Amniotic stem cell (primary cell): ENCODE results near the gene ARL15.

Source experiments
- DNase-seq: peaks from one replicate; lab custom pipeline; 2025; lab: John Stamatoyannopoulos, UW

Gene ARL15

DNA sequence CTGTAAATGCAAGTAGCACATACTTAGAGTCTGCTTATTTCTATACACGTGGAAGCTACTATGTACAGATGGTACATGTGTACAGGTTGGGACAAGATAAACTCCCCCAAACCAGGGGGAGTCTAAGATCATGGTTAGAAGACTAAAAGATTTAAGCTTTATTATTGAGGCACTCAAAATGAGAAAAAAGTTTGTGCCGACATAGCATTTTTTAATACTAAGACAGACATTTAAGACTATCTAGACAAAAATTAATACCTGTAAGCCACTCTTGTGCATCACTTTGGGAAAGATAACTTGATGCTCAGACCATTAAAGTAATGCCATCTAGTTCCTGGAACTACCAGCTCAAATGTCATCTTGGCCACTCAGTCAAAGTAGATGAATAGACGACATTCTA, 279.4 kb downstream of the ARL15 start:
- no peak for DNase-seq

DNA sequence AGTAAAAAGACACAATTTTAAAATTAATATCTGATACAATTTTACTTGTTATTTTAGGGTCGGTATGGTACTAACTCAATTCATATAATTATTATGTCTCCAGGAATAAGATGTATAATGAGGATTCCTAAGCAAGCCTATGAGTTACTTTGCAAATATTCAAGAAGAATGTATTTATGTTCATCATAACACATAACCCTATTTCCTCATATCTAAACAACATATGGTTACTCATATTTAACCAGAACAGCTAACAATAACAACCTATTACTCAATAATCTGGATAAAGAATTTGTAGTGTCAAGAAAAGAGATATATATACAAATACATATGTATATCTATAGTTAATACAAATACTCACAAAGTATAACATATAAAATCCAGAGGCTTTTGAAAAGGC, 285.9 kb downstream of the ARL15 start:
- peak; percentile 11 for DNase-seq

DNA sequence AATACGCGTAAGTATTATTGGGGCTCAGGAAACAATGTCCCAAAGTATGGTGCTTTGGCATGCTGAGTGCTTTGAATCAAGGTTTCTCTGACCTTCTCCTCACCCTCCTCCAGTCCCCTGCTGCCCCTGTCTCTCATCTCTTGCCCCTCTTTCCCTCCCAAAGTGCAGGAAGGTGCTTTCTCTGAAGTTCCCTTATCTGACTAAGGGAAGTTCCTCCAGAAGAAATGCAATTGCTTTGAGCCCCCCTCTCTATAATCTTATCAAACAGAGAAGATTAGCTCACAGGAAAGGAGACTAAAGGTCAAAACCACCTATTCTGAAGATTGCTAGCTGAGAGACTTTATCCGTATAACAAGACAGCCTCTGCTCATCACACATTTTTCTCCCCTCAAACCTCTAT, 288.1 kb downstream of the ARL15 start:
- DNase-seq, result no peak

DNA sequence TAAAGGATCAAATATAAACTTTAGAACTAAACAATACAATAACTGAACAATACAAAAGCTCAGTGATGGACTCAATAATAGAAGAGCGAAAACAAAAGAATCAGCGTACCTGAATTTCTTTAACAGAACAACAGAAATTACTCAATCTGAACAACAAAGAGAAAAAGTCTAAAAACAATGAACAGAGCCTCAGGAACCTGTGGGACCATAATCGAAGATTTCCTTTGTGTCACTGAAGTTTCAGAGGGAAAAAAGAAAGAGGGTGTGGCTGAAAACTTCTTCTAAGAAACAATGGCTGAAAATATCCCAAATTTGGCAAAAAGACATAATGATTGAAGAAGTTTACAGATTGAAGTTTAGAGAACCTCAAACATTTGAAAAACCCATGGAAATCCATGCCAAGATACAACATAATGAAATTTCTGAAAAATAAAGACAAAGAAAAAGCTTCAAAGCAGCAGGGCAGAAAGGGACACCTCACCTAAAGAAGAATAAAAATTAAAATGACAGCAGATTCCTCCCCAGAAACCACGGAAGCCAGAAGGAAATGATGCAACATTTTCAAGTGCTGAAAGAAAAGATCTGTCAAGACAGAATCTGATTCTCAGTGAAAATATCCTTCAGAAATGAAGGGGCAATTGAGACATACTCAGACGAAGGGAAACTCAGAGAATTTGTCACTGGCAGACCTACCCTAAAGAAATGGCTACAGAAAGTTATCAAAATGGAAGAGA, 288.8 kb downstream of the ARL15 start:
- DNase-seq, result no peak

DNA sequence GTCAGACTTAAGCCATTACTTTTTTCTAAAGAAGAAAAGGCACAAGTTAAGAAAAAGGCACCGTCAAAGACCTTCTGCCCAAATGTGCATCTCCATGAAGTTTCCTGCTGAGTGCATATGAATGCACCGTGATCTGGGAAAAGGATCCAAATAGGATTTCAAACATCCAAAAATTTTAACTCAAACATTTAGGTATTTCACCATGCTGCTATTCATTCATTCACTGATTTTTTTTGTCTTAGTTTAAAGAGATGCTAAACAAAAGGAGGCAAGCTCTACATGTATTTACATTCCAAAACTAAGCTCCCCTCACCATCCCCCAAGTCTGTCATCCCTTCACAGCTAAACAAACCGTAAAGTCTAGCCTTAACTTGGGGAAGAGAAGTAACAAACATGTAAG, 291.9 kb downstream of the ARL15 start:
- no peak for DNase-seq

DNA sequence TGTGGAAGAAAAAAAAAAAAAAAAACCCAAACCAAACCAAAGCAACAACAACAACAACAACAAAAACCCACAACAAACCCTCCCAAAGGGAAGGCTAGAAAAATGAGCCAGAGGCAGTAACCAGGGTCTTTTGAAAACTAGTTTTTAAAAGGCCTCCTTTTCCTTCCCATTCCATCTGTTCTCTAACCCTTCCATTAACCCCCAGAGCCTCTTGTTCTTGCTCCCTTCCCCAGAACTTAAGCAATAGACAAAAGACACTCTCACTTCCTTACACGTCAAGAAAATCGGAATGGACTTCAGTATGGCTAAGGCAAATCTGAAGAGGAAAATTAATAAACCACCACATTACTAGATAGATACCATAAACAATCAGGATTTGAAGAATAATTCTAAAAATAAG, 292.8 kb downstream of the ARL15 start:
- DNase-seq, result no peak

DNA sequence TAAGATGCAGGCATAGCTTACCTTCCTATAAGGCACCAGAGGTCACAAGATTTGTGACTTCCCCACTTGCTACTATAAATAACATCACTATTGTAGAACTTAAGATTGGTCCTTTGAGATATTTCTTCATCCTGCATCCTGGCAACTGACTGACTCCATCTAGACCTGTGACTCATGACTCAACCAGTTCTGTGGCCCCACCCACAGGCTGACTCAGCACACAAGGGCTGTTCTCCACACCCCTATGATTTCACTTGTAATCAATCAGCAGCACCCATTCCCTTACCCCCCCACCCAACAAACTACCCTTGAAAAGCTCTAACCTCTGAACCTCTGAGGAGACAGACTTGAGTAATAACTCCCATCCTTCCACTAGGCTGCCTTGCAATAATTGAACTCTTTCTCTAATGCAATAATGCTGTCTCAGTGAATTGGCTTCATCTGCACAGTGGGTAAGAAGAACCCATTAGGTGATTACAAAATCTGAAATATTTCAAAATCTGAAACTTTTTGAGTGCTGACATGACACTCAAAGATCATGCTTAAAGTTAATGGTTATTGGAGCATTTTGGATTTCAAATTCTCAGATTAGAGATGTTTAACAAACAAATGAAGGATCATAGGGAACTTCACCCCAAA, 296.7 kb downstream of the ARL15 start:
- DNase-seq, result peak; percentile 9

DNA sequence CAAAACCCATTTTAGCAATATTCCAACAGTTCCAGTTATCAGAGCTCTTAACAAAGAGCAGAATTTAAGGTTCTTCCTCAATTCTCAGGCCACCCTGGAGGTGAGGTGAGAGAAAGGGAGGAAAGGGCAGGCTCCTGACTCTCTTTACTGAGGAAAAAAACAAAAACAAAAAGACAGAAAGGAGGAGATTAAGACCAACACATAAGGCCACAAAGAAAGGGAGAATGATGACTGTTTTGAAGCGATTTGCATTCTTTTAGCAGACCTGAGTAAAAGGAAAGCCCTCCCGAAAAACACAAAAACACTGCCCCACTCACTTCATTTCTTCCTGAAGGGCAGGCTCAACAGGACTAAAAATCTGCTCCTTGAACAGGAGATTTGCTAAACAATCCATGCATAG, 300.5 kb downstream of the ARL15 start:
- DNase-seq, result no peak

DNA sequence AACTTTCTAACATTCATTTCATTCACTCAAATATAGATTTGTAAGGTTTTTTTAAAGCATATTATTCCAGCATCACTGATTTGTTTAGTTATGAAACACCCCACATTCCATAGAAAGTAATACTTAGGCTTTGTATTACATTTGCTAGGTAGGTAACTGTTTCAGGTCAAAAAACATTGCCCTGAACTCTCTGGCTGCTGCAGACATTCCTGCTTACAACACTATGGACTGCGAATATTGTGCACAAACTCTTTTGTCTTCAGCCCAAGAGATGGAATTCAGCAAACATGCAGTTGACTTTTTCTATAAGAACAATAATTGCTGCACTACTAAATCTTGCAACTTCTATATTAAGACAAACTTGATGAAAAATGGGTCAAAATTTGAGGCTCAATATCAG, 301.0 kb downstream of the ARL15 start:
- no peak for DNase-seq

DNA sequence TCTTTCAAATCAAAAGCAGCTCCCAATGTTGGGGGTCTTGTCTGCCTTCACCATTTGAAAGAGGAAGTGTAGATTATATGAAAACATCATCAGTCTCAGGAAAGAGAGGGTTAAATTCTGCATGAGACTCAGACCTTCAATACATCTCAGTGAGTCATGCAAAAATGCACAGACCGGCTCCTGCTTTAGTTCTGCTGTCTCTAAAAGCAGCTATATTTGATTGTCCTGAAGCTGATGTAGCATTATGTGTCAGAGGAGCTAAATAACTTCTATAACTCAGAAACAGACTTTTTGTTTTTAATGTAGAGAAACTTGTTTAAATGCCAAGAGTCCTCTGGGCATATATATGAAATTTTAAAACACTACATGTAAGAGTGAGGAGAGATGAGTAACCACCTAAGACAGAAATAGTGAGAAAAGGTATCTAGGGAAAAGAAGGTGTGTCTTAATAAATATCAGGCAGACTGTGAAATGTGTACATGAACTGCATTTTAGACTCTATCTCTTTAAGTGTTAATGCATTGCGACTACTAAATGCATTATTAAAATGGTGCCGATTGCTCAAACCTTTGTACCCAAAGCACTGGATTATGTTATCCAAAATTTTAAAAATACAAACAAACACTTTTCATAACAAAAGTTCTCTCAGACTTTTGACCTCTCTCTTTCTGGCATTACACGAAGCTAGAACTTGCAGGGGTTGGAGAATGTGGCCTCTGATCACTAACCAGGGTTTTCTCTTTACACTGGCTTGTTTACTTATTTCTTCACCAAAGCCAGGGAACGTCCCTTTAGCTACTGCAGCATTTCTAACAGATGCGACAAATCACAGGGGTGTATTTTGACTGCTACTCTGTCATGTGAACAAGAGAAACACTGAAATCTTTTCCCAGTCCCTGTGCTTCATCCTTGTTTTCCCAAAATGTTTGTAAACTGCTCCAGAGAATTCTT, 302.3 kb downstream of the ARL15 start:
- DNase-seq, result peak; percentile 27

DNA sequence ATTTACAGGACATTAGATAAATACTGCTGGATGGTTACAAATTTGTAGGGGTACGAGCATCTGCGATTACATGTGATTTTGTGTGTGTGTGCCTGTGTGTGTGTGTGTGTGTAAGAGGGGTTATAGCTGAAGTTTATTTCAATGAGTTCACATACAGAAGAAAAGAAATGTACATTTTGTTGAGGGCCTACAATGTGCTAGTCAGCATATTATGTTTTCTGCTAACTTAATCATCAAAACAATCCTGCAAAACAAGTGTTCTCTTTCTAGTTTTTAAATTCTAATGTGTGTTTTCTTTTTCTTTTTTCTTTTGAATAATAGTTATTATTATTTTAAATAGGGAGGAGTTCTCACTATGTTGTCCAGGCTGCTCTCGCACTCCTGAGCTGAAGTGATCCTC, 305.7 kb downstream of the ARL15 start:
- DNase-seq, result no peak

DNA sequence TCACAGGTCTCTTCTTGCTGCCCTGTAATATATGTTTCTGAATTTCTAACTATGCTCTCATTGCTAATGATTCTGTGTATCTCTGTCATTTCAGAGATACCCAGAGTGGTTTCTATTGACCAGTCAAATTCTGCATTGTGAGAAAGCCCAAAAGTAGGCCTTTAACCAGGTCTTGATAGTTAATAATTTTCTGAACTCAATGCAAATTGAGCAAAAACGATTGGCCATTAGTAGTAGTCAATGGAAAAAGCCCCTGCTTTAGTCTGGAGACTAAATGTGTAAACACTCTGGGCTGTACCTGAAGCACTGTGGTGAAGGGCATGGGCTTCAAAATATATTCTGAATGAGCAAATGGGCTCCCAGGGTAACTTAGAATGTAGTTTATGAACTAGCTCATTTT, 307.6 kb downstream of the ARL15 start:
- no peak for DNase-seq

DNA sequence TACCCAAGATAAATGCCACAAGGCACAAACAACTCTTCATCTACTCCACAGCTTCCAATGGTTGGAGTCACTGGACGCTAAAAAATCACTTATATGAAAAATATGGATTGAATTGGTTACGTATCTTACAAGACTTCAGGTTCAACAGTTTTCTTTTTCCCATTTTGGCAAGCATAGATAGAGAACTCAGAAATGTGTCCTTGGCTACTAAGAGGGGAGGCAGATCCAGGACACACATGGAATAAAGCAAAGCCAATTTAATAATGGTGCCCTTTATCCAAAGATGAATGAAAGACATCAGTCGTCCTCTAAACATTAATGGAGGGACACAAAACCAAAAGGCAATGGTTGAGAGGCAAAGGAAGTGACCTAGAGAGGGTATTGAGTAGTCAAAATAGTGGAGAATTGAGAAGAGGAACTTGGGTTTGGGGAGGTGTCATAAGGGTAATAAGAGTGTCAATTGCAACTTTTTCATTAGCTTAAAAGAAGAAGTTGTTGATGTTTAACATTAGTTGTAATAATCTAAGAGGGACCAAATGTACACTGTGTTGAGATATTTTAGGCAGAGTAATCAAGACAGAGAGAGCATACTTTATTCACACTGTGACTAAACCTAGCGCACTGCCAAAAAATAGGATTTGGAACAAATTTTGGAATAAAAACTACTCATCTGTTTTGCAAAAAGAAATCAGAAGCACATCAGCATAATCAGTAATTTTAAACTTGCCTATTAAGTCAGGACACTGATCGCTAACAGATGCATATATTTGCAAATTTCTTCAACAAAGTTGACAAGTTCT, 308.2 kb downstream of the ARL15 start:
- DNase-seq, result no peak

DNA sequence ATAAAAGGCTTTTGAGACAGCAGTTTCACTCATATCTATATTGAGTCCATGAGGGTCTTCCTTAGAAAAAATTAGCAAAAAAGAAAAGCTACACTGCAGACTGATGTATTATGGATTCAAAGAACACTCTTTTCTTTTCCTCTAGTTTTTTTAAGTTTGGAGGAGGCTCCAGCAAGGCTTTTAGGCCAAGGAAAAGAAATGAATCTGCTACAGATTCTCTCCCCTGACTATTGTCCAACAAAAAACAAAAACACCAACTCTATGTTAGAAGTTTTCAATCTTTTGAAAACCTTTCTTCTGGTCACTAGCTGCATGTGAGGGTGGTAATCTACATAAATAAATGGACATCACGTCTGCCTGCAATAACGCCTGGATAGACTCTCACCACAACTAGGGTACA, 310.4 kb downstream of the ARL15 start:
- DNase-seq, result no peak

DNA sequence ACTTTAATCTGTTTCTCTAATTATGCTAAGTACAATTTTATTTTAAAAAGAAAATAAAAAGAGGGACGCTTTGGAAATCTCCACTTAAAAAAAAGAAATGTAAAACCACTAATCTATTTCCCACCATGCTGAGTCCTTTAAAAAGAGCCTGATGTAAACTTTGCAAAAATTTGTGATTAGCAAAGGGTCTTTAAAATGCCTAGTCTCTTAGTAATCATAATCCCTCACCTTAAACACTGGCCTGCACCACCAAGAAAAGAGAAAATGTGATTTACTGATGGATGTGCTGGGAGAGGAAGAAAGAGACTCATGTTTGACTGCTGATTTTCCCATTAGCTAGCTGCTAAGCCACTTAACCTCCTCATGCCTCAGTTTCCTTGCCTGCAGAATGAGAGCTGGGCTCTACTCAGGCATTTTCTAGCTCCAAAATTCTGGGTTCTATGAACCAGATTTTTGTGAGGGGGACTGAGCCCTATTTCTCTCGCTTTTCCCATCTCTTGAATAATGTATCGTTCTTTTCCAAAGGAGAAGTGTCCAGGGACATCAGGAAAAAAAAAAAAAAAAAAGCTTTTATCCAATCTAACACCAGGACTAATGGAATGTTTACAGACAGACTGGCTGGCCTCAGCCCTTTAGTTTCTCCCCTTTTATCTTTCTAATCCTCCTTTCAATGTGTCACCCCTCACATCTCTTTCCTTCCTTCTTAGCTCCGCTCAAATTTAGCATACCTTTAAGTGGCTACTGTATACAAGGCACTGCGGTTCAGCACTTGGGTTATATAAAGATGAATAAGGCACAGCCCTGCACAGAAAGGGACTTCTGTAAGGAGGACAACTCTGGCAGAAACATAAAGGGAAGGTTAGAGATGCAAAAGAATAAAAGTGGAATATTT, 312.4 kb downstream of the ARL15 start:
- no peak for DNase-seq

DNA sequence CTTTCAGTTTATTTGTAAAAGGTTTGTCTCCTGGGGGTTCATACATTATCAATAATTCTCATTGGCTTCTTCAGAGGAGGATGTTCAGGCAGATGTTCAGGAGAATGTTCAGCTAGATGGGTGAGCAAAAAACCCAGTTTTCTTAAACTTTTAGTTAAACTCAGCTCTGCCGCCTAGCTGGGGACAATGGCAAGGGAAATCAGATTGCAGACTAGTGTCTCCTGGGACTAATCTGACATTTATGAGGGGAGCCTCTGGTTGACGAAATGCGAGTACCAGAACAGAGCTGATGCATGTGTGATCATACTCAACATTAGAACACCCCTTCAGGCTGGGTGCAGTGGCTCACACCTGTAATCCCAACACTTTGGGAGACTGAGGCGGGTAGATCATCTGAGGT, 314.4 kb downstream of the ARL15 start:
- no peak for DNase-seq

DNA sequence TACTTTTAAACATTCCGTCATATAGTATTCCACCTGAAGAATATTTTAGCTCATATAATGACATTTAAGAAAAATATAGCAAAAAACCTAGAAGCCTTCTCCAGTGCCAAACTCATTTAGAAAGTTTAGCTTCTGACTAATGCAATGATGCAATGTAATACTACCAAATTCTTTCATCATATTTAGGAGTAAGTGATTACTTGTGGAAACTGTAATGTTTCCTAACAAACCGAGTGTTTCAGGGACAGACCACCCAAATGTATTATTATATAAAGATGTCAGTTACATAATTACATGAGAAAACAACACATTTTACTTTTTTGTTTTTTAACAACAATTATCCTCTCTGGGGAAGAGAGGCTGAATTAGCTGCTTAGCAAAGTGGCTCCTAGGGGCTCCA, 316.2 kb downstream of the ARL15 start:
- DNase-seq, result peak; percentile 23

DNA sequence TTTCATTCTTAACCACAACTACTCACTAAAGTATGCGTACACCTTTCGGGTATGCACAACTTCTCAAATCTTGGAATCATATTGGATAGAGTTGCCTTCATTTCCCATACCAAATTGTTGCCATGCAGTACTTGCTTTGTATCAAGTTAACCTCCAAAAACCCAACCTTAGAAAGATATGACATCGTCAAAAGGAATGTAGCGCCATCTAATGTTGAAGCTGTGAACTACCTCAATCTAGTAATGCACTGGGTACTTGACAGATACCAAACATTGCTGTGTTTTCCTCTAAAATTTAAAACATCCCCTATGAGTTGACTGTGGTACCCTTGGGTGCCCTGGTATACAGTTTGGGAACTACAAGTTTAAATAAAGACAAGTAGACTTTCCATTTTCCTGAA, 318.4 kb downstream of the ARL15 start:
- DNase-seq, result no peak

DNA sequence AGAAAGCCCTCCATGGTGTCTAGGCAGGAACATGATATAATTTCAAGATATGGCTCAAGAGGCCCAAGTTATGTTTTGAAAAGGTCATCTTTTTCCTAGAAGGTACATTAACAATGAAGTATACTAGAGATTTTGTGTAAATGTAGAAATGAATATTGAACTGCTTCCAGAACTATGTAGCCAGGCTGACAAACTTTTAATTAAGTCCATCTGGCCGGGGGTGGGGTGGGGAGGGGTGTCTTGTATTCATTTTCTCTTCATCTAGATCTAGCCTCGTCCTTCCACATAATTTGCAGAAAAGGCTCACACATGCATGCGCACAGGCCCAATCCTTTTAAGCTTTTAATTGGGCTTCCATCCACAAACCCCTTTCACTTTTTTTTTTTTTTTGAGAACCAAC, 323.3 kb downstream of the ARL15 start:
- no peak for DNase-seq

DNA sequence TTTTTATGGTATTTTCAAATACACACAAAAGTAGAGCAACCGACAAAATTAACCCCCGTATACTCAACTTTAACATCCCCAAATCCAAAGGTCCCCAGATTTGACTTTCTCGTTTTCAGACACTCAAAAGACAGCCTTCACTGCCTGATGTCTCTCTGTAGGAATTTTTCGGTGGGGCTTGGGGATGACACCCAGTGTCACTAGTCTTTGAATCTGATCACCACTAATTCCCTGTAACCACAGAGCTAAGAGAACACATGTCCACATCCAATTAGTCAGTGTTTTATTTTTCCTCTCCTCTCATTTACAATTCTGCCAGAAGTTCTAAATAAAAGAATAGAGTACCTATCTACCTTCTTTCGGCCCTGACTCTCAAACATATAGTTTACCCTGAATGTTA, 324.6 kb downstream of the ARL15 start:
- DNase-seq, result no peak

DNA sequence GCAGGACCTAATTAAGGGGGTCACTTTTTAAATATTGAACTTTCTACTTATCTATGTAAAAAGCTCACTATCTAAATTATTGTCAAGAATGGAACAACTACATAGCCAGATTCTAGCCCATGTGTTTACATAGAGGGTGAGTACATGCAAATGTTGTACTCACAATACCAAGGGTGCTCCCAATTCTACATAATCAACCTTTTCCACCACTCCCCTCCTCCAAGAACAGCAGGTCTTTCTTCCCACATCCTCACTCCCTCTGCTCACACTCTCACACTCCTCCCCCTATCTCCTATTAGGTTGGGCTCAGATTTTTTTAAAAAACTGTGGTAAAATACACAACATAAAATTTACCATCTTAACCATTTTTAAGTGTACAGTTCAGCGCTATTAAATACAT, 325.4 kb downstream of the ARL15 start:
- no peak for DNase-seq
